OCI-LY7 (cell line): ENCODE measurements around the gene RNF138. TPM values are rescaled to one million over a fixed set of nuclear protein-coding genes. Genes with fewer than 3 reads are reported as not detected.

Experiments used
- BruUV-seq: library from RNA; stranded (reverse); fragments of 400-500 nt; replicated peaks from 2 replicates; lab custom pipeline; 2021; lab: Mats Ljungman, UMichigan
- CTCF ChIA-PET: fragments of 300-600 bp; sonication (Branson Sonifier 250); formaldehyde crosslinking; loops from one replicate; lab custom pipeline; 2022; ENCODE audit warnings: antibody characterized with exemption; ENCODE audit not compliant: unreplicated experiment; lab: Charles Lee
- POLR2A ChIA-PET: fragments of 300-600 bp; sonication (Branson Sonifier 250); formaldehyde crosslinking; loops from one replicate; lab custom pipeline; 2022; ENCODE audit warnings: antibody characterized with exemption; lab: Charles Lee
- DNase-seq: peaks from one replicate; pipeline ENCODE4 v3.0.0-alpha.2; 2015; ENCODE audit warnings: low spot score
- H2AFZ ChIP-seq: fragments of 200-600 bp; sonication (generic), shearing (Covaris generic); 2 replicates; pipeline ENCODE4 v1.6.1; 2014; ENCODE audit warnings: mild to moderate bottlenecking, antibody characterized with exemption, low read length, moderate library complexity
- H3K27ac ChIP-seq: fragments of 200-600 bp; sonication (generic); 2 replicates; pipeline ENCODE4 v1.5.1; 2014; ENCODE audit warnings: mixed run types, low read depth, mild to moderate bottlenecking, moderate library complexity, low read length, inconsistent platforms; ENCODE audit not compliant: poor library complexity, severe bottlenecking
- H3K36me3 ChIP-seq: fragments of 200-600 bp; sonication (generic); 2 replicates; pipeline ENCODE4 v1.6.1; 2014; ENCODE audit warnings: mild to moderate bottlenecking, antibody characterized with exemption, low read length, moderate library complexity, mixed read lengths; ENCODE audit not compliant: insufficient read depth
- H3K4me1 ChIP-seq: fragments of 200-600 bp; sonication (generic); 2 replicates; pipeline ENCODE4 v1.5.1; 2014; ENCODE audit warnings: mild to moderate bottlenecking, low read length; ENCODE audit not compliant: insufficient read depth, poor library complexity, severe bottlenecking
- H3K4me2 ChIP-seq: fragments of 200-600 bp; sonication (generic); 2 replicates; pipeline ENCODE4 v1.6.1; 2014; ENCODE audit warnings: mild to moderate bottlenecking, low read length
- H3K4me3 ChIP-seq: fragments of 200-600 bp; sonication (generic); 2 replicates; pipeline ENCODE4 v1.5.1; 2014; ENCODE audit warnings: mild to moderate bottlenecking, low read depth, low read length; ENCODE audit not compliant: poor library complexity, severe bottlenecking
- H3K79me2 ChIP-seq: fragments of 200-600 bp; sonication (generic); 2 replicates; pipeline ENCODE4 v1.6.1; 2016; ENCODE audit warnings: low read depth, mild to moderate bottlenecking, low read length, moderate library complexity, mixed read lengths; ENCODE audit not compliant: insufficient read depth
- H3K9me2 ChIP-seq: fragments of 200-600 bp; sonication (generic); 2 replicates; pipeline ENCODE4 v1.6.1; 2016; ENCODE audit warnings: mild to moderate bottlenecking, low read length, mixed read lengths; ENCODE audit not compliant: insufficient read depth
- H3K9me3 ChIP-seq: fragments of 200-600 bp; sonication (generic); 2 replicates; pipeline ENCODE4 v1.6.1; 2014; ENCODE audit warnings: mild to moderate bottlenecking, mixed run types, low read length, mixed read lengths
- H4K20me1 ChIP-seq: fragments of 200-600 bp; sonication (generic); 2 replicates; pipeline ENCODE4 v1.6.1; 2014; ENCODE audit warnings: mild to moderate bottlenecking, antibody characterized with exemption, low read length, moderate library complexity, mixed read lengths; ENCODE audit not compliant: insufficient read depth
- EZH2phosphoT487 ChIP-seq: fragments of 200-600 bp; sonication (generic); IDR thresholded peaks from 2 replicates; pipeline ENCODE4 v1.6.1; 2018; ENCODE audit warnings: low read depth, borderline replicate concordance, mild to moderate bottlenecking, mixed run types, antibody characterized with exemption, low read length, moderate library complexity, mixed read lengths
- intact Hi-C: fragments of 100-400 bp; cut with micrococcal nuclease; formaldehyde crosslinking; loops from one replicate; pipeline ENCODE4 v1.10.0; 2022; ENCODE audit not compliant: unreplicated experiment
- total RNA-seq, 2 experiments: library from RNA; depleted of rRNA in 1 of 2; stranded (reverse); fragments of >200 nt in 1 of 2; shearing (Covaris generic) in 1 of 2; gene quantifications; 2 replicates each; pipeline ENCODE4 v1.2.3, GENCODE V29; 2014 to 2022
- TF ChIP-seq, protein P1 (sequence below): fragments of 200-600 bp; sonication (generic); conservative IDR thresholded peaks from 2 replicates; pipeline ENCODE4 v1.5.1; 2014; ENCODE audit warnings: mild to moderate bottlenecking, antibody characterized with exemption, low read length, moderate library complexity, mixed read lengths

RNF138 gene
- total RNA-seq, 2 experiments from 2014 or later, result 25.8 to 32.7 TPM

DNA sequence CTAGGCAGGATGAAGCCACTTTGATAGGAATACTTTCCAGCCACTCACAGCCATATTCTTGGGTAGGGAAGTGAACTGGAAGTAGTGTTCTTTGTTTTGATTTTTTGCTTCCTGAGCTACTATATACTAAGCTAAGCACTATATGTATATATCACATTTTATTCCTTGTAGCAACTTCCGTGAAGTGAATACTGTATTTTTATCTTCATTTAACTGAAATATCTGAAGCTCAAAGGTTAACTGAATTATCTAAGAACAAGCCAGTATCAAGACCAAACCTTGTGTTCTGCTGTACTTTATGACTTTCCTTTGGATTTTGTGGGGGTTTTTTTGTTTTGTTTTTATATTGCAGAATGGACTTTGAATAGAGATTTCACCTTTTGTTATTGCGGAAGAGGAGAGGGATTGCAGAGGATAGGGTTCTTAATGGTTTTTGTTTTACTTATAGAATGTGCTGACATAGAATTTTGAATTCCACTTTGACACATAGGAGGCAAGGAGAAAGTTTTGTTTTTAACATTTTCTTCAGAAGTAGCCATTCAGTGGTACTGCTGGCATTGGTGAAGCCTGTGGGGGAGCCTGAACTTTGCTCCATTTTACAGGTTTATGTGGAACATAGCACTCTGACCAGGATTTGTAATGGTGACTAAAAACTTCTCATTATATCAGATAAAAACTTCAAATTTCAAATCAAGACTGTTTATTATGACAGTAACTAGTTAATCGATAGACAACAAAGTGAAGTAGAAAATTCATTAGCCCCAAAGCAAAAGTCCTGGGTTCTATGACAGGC is 24.1 kb upstream of the RNF138 start:
- TF ChIP-seq, protein P1, sequence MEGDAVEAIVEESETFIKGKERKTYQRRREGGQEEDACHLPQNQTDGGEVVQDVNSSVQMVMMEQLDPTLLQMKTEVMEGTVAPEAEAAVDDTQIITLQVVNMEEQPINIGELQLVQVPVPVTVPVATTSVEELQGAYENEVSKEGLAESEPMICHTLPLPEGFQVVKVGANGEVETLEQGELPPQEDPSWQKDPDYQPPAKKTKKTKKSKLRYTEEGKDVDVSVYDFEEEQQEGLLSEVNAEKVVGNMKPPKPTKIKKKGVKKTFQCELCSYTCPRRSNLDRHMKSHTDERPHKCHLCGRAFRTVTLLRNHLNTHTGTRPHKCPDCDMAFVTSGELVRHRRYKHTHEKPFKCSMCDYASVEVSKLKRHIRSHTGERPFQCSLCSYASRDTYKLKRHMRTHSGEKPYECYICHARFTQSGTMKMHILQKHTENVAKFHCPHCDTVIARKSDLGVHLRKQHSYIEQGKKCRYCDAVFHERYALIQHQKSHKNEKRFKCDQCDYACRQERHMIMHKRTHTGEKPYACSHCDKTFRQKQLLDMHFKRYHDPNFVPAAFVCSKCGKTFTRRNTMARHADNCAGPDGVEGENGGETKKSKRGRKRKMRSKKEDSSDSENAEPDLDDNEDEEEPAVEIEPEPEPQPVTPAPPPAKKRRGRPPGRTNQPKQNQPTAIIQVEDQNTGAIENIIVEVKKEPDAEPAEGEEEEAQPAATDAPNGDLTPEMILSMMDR, result no peak
- no peak for TF ChIP-seq EZH2phosphoT487

DNA sequence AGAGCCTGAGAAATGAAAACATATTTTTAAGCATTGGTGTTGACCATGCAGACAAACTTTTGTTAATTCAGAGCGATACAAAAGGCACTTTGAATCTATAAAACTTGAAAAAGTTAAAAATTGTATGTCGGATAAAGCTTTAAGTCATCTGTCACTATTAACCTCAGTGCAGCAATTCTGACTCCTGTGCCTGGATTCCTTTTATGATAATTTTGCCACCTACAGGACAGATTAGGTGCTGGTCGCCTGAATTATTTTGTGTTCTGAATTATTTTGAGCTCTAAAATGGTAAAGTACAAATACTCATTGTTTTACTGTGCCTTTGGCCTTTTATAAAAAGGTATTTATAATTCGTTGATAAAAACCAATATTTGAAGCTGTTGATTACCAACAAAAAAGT is 19.4 kb upstream of the RNF138 start:
- no peaks in the 10 kb centered on the region for H3K9me2 ChIP-seq
- no TSS peak for BruUV-seq
- CTCF ChIA-PET, result no interaction called here
- no peaks in the 10 kb centered on the region for H3K9me3 ChIP-seq
- intact Hi-C loops, result no loop called here
- TF ChIP-seq, protein P1, result peak; percentile 67
- no peak for TF ChIP-seq EZH2phosphoT487
- no peak overlapping the region for H3K27ac ChIP-seq
- H3K36me3 ChIP-seq, result no peaks in the 10 kb centered on the region
- no peak overlapping the region for H3K4me2 ChIP-seq
- no peaks in the 10 kb centered on the region for H3K4me1 ChIP-seq
- no peak overlapping the region for H3K4me3 ChIP-seq
- H3K79me2 ChIP-seq, result no peaks in the 10 kb centered on the region
- no peak overlapping the region for H2AFZ ChIP-seq
- H4K20me1 ChIP-seq, result no peaks in the 10 kb centered on the region
- peak; percentile 13 for DNase-seq
- POLR2A ChIA-PET, result interaction anchor here (0.5 to 1.1 kb wide), 4 partner anchors 25 to 98 kb away, joined by 3 to 5 read pairs (median 4); no protein-coding TSS in a partner anchor

More for the DNA sequence above, 24.1 kb upstream of the RNF138 start:
- ChIA-PET CTCF (no interaction called here), POLR2A (no interaction called here)
- no peak overlapping the region for H3K27ac ChIP-seq
- BruUV-seq, result no TSS peak
- H3K4me2 ChIP-seq, result no peak overlapping the region
- H2AFZ ChIP-seq, result no peak overlapping the region
- H3K9me3 ChIP-seq, result no peaks in the 10 kb centered on the region
- no peaks in the 10 kb centered on the region for H3K4me1 ChIP-seq
- H3K79me2 ChIP-seq, result no peaks in the 10 kb centered on the region
- no peaks in the 10 kb centered on the region for H4K20me1 ChIP-seq
- H3K9me2 ChIP-seq, result no peaks in the 10 kb centered on the region
- no peak for DNase-seq
- intact Hi-C loops, result no loop called here
- H3K36me3 ChIP-seq, result no peaks in the 10 kb centered on the region
- H3K4me3 ChIP-seq, result no peak overlapping the region

DNA sequence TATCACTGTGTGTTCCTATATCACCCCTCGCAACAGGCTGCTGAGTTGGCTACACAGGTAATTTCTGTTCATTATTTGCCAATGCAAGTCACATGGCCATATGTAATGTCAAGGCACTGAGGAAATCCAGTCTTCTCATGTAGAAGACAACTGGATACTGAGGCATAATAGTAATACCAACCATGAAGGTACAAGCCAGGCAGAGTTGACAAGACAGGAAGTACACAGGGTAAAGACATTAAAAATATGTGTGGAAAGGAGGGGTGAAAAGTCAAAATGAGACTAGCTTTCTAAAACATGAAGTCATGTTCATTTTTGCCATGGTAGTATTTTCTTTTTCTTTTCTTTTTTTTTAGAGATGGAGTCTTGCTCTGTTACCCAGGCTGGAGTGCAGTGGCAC is 17.5 kb upstream of the RNF138 start:
- TF ChIP-seq, protein P1, result no peak
- Histone ChIP-seq H3K4me1 (no peaks in the 10 kb centered on the region), H4K20me1 (no peaks in the 10 kb centered on the region), H3K79me2 (no peaks in the 10 kb centered on the region), H3K27ac (no peak overlapping the region), H3K4me3 (no peak overlapping the region), H3K9me2 (no peaks in the 10 kb centered on the region), H2AFZ (no peak overlapping the region), H3K9me3 (no peaks in the 10 kb centered on the region), H3K36me3 (no peaks in the 10 kb centered on the region), H3K4me2 (no peak overlapping the region)
- ChIA-PET POLR2A (no interaction called here), CTCF (no interaction called here)
- no peak for DNase-seq
- intact Hi-C loops, result no loop called here
- no TSS peak for BruUV-seq
